Activated T-cell treated with anti-CD3 and anti-CD28 coated beads for 24 hours (primary cell): ENCODE measurements around the gene NENF.

ENCODE experiments used
- DNase-seq: peaks from one replicate; pipeline ENCODE4 v3.0.0-alpha.2; 2020; ENCODE audit warnings: low read depth

The NENF gene

DNA sequence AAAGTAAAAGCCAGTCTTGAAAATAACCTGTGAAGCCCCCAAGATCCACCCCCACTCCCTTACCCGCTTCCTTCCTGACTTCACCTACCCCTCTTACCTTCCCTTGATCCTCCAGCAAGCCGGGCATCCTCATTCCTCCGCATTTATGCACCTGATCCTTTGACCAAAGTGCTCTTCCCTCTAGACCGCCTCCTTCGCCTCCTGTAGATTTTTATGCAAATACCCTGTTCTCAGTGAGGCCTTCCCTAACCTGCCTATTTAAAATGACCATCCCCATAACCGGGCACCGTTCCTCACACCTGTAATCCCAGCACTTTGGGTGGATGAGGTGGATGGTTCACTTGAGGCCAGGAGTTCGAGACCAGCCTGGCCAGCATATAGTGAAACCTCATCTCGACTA is 1.1 kb upstream of the NENF start:
- no peak for DNase-seq

GRCh38 chr1:212432272-212432660 is 454 bp upstream of the NENF start:
- DNase-seq: no peak

DNA sequence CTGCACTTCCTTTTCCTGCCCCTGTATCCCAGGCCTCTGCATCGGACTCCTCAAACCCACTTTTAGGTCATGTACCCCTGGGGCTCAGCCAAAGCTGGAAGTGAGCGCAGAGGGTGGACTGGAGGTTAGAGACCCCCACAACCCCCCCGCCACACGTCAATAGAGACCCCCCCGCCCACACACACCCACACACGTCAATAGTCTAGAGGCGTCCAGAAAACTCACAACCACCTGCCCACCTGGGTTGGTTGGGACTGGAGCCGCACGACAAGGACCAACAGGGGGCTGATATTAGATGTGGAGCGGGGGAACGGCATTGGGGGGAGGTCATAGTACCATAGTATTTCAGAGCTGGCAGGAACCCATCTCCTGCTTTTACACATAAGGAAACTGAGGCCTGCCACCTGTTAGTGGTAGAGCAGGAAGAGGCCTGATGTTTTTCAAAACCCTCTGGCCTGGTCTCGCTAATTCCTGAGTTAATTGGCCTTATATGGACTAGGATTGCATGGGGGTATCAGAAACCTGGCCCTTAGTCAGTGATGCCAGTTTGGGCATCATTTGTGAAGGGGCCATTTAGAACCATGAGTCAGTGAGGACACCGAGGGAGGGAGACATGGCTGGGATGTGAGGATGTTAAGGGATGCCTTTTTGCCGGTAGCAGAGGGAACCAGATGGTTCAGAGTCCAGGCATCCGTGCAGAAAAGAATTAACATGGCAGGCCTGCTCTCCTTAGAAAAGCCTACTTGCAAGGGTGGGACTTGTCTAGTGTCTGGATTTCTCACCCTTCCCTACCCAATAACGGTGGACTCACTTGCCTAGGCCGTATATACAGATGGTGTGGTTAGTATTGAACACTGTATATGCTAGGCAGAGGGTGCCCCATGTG is 1.1 kb downstream of the NENF start:
- DNase-seq: no peak

DNA sequence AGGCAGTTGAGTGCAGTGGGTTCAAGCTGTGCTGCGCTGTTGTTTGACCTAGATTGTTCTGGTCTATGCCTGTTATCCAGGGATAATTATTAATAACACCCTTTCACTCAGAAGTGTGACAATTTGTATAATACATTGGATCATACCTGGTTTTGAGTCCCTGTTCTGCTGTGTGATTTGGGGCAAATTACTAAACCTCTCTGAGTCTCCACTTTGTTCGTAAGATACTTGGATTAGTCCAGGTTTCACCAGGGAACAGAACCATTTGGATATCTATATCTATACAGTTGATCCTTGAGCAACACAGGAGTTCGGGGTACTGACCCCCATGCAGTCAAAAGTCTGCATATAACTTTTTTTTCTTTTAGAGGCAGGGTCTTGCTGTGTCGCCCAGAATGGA is 2.3 kb downstream of the NENF start:
- no peak for DNase-seq

- no peak for DNase-seq
These were observed 4.6 kb downstream of the NENF start for GRCh38 chr1:212437179-212437798.

DNA sequence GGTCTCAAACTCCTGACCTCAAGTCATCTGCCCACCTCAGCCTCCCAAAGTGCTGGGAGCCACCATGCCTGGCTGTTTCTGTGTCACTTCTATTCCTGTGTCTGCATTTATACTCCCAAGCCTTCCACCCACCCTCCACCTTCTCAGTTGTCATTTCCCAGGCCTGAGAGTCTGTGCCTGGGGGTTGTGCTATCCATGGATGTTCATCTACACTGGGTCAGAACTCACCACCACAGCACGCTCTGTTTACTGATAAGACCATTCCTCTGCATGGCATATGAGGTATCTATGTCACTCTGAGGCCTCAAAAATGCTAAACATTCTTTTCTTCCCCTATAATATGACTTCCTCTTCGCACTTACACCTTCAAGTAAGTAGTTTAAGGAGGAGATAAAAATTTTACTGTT is 6.1 kb downstream of the NENF start:
- no peak for DNase-seq

- DNase-seq: no peak
These were observed 7.7 kb downstream of the NENF start for GRCh38 chr1:212440419-212440818.

DNA sequence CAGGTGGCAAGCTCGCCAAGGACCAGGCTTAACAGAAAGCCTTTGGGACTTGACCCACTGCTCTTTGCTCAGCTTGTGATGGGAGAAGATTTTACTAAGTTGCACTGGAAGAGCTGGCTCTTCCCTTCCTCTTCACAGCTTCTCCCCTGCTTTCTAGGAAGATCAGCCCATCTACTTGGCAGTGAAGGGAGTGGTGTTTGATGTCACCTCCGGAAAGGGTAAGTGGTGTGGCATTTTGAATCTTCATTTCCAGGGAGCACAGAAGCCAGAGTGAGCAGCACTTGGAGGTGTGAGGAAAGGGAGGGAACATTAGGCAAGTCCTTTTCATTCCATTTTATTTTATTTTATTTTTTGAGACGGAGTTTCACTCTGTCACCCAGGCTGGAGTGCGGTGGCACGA is 9.7 kb downstream of the NENF start:
- DNase-seq: no peak

DNA sequence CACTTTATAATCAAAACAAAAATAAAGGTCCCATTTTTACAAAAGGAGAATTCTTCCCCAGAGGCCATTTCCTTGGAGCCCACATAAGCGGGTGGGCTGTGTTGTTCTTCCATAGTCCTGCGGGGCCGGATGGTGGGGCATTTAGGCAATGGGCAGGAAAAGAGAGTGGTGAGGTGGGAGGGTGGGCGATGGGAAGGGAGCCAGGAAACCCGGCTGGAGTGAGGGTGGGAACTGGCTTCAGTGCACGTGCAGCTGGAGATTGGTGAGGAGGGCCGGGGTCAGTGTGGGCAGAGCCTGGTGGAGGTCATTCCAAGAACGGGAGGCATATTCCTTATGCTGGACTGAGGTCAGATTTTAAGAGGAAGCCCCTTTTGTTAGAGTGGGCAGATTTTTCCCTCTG is 13.6 kb downstream of the NENF start:
- DNase-seq: no peak

DNA sequence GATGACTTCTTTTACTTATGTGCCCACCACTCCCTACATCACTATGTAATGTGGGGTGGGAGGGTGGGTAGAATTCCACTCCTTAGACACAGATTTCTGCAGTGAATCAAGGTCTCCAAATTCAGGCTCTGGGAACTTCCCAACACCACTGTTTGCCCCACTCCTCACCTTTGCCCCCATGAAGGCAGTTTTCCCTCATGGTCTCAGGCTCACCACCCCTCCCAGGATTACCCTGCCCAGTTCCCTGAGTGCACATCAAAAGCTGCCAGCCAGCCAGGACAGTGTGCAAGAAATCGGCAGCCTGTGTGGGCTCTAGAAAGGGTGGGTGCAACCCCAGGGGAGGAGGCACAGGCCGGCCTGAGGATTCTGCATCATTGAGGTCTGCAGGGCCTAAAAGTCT is 14.8 kb downstream of the NENF start:
- no peak for DNase-seq

DNA sequence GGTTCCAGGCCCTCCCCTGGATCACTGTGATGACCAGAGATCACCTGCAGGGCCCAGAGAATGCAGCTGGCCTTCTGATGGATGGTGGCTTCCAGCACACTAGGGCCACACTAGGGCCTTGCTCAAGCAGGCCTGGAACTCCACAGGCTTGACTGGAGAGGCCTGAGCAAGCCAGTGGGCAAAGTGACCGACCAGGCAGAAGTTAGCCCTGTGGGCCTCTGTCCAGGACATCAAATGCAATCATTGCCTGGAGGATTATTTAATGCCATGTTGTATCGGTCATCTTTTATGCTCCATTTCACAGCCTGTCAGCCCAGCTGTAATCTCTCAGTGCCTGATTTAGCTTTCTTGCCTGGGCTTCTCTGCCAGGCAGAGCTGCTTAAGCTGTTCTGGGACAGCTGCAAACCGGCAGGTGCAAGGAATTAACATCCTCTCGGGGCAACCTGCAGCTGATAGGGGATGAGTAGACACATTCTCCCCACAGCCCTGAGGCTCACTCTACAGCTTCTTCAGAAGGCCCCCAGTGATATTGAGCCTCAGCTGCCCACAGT is 17.7 kb downstream of the NENF start:
- DNase-seq: no peak

GRCh38 chr1:212451416-212452322 is 18.9 kb downstream of the NENF start:
- no peak for DNase-seq

DNA sequence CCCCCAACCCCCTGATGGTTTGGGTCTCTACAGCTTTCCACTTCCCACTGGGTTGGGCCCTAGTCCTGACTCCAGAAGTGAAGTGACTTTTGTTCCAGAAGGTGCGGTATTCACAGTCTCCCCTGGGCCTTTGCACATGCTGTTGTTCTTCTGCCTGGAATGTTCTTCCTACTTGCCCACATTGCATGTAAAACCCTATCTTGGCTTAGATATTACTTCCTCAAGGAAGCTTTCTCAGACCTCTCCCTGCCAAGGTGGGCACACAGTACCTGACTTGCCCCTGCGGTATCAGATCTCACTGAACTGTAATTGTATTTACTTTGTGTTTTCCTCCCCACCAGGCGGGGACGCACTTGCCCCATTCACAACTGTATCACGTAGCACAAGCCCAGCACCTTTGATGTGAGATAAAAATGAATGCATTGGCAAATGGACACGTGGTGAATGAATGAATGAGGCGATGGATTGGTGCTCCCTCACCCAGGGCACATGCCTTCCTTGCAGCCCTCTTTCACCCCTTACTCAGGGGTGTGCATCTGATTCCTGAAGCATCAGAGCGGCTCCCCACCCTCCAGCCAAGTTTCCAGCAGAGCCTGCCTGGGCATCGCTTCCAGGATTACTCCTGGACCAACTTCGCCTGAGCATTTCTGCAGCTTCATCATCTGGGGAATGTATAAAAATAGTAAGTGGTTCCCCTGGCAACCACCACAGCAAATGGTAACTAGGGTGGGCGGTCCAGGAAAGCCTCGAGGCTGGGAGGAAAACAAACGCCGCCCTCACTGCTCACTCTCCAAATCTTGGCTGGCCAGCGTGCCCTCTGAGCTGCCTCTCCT is 19.8 kb downstream of the NENF start:
- no peak for DNase-seq

GRCh38 chr1:212453156-212453857 is 20.6 kb downstream of the NENF start:
- DNase-seq: no peak

GRCh38 chr1:212454741-212455140 is 22.0 kb downstream of the NENF start:
- DNase-seq: no peak

- no peak for DNase-seq
These were observed 22.7 kb downstream of the NENF start for GRCh38 chr1:212455401-212455800.

GRCh38 chr1:212455803-212456528 is 23.2 kb downstream of the NENF start:
- peak; percentile 76 for DNase-seq

DNA sequence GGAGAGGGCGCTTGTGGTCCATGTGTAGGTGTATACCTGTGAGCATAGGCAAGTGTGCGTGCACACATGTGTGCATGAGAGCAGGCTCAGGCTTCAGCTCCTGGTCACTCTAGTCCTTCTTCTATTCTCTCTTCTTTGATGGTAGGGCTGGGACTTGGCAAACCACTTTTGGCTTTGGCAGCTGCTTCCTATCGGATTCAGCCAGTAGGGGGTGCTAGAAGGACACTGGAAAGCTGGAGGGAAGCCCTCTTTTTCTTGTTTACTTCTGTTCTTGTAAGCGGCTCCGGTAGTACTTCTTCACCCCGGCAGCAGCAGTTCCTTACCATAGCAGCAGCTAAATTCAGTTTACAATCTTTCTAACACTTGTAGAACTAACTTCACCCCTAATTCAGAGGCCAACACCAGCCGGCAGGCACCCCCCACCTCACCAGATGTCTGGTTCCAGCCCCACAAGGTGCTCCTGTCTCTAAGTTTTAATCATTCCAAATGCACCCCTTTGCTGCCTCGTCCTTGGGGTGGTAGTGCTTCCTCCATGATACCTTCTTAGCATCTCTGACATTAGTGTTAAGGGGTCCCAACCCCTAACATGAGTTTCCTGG is 25.1 kb downstream of the NENF start:
- DNase-seq: peak; percentile 52

DNA sequence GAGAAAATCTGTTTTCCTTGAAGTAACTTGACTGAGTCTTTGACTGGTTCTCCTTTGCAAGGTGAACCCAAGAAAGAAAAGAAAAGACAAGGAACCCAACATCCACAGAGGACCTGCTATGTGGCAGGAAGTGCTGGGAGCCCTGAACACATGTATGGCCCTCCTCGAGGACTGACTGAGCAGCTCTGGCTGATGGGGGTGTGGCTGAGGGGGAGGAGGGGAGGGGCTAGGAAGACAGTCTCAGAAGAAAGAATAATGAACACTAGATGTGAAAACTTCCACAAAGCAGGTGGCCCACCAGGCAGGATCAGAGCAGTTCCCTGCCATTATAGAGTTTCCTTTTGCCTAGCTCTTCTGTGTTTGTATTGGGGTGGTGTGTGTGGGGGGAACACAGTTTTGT is 26.1 kb downstream of the NENF start:
- no peak for DNase-seq

DNA sequence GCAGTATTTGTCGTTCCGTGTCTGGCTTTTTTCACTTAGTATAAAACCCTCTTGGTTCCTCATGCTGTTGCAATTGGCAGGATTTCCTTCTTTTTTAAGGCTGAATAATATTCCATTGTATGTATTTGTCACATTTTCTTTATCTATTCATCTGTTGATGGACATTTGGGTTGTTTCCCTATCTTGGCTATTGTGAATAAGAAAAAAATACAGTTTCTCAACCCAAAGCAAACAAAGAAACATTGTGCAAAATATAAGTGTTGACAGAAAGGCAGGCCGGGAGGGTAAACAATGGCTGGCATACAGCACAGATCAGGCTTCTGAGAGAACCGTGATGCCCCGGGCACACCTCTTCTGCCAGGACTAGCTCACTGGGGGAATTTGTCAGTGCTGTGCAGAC is 26.9 kb downstream of the NENF start:
- no peak for DNase-seq
